Fibroblast of peridontal ligament (primary cell): Measurements from ENCODE around the gene RHOT2.

Source experiments
- DNase-seq: peaks from one replicate; pipeline ENCODE4 v3.0.0-alpha.2; 2010; ENCODE audit errors: extremely low read depth

Gene RHOT2

GRCh38 chr16:667780-668518 lies at the start of gene RHOT2:
Gene RHOT2 (plus strand): TSS chr16:668132. CDS start chr16:668200, 68 bp downstream.
- peak; percentile 81 for DNase-seq

- DNase-seq: no peak
Observed at GRCh38 chr16:619476-620100, 48.3 kb upstream of the RHOT2 start.

GRCh38 chr16:620700-621525 lies 47.0 kb upstream of the RHOT2 start:
- DNase-seq: no peak

GRCh38 chr16:621526-622105 lies 46.3 kb upstream of the RHOT2 start:
- no peak for DNase-seq

- DNase-seq: no peak
Observed at GRCh38 chr16:622920-623280, 45.0 kb upstream of the RHOT2 start.

GRCh38 chr16:624526-625070 lies 43.3 kb upstream of the RHOT2 start:
- no peak for DNase-seq

- no peak for DNase-seq
Observed at GRCh38 chr16:625117-625976, 42.6 kb upstream of the RHOT2 start.

GRCh38 chr16:625977-626765 lies 41.8 kb upstream of the RHOT2 start:
- DNase-seq: no peak

GRCh38 chr16:626787-627453 lies 41.0 kb upstream of the RHOT2 start:
- DNase-seq: peak; percentile 95

- no peak for DNase-seq
Observed at GRCh38 chr16:627454-628239, 40.3 kb upstream of the RHOT2 start.

- DNase-seq: no peak
Observed at GRCh38 chr16:628321-629061, 39.4 kb upstream of the RHOT2 start.

GRCh38 chr16:629185-629832 lies 38.6 kb upstream of the RHOT2 start:
- DNase-seq: no peak

GRCh38 chr16:629833-630248 lies 38.1 kb upstream of the RHOT2 start:
- no peak for DNase-seq

GRCh38 chr16:630249-630814 lies 37.6 kb upstream of the RHOT2 start:
- DNase-seq: no peak

- DNase-seq: no peak
Observed at GRCh38 chr16:630815-631405, 37.0 kb upstream of the RHOT2 start, which contains the start of gene WFIKKN1. Gene WFIKKN1 (plus strand): TSS chr16:630985. CDS start chr16:631254, 269 bp downstream.

- DNase-seq: no peak
Observed at GRCh38 chr16:631808-632358, 36.0 kb upstream of the RHOT2 start.
